Sigmoid colon (tissue), 7 donors: Measurements from ENCODE around the gene CD63. TPM values are rescaled to one million over a fixed set of nuclear protein-coding genes. Genes with fewer than 3 reads are reported as not detected.

Experiments
- DNase-seq: peaks from one replicate; pipeline ENCODE4 v3.0.0-alpha.2; 2019
- H3K27ac ChIP-seq, 4 donors: fragments of 200-600 bp; sonication (generic); one replicate each; pipeline ENCODE4 v1.5.1; 2016 to 2019; ENCODE audit warnings: mild to moderate bottlenecking in 1 of 4
- H3K27me3 ChIP-seq, 3 donors: fragments of 200-600 bp; sonication (generic); one replicate each; pipeline ENCODE4 v1.5.1; 2019; ENCODE audit warnings: mild to moderate bottlenecking in 1 of 3
- H3K36me3 ChIP-seq, 4 donors: fragments of 200-600 bp; sonication (generic); one replicate each; pipeline ENCODE4 v1.5.1; 2016 to 2019
- H3K4me1 ChIP-seq, 4 donors: fragments of 200-600 bp; sonication (generic); one replicate each; pipeline ENCODE4 v1.5.1; 2017 to 2019
- H3K4me3 ChIP-seq, 4 donors: fragments of 200-600 bp; sonication (generic); one replicate each; pipeline ENCODE4 v1.5.1; 2017 to 2019; ENCODE audit warnings: mild to moderate bottlenecking in 2 of 4, moderate library complexity in 1 of 4
- H3K9me3 ChIP-seq, 4 donors: fragments of 200-600 bp in 3 of 4; sonication (generic) in 3 of 4; one replicate each; pipeline versions ENCODE4 v1.5.1 to v1.6.1; 2013 to 2019
- CTCF ChIP-seq, 4 experiments: fragments of 450-650 bp in 3 of 4; fragments of 200-600 bp in 1 of 4; IDR thresholded peaks; one replicate each; pipeline ENCODE4 v1.5.1; 2016 to 2019; ENCODE audit warnings: antibody characterized with exemption in 4 of 4, mild to moderate bottlenecking in 3 of 4, moderate library complexity in 2 of 4
- EP300 ChIP-seq, 4 donors: sonication (generic); formaldehyde crosslinking; IDR thresholded peaks; one replicate each; pipeline ENCODE4 v1.6.1; 2017; ENCODE audit warnings: antibody characterized with exemption in 4 of 4
- POLR2A ChIP-seq, 2 donors: fragments of 450-650 bp; IDR thresholded peaks; one replicate each; pipeline ENCODE4 v1.6.1; 2016; ENCODE audit warnings: antibody characterized with exemption in 2 of 2, mild to moderate bottlenecking in 2 of 2, moderate library complexity in 2 of 2
- POLR2AphosphoS5 ChIP-seq, 4 donors: sonication (generic); formaldehyde crosslinking; IDR thresholded peaks; one replicate each; pipeline ENCODE4 v1.6.1; 2017; ENCODE audit warnings: antibody characterized with exemption in 4 of 4
- WGBS, 2 donors: extraction: QIAGEN DNeasy Blood & Tissue Kit; methylation state at CpG; one replicate each; pipeline ENCODE4 v1.1.7; 2013; 5-methylcytosine and 5-hydroxymethylcytosine counted together
- intact Hi-C: fragments of 100-400 bp; cut with DNase I; formaldehyde crosslinking; loops from one replicate; pipeline ENCODE4 v1.15.1; 2023
- polyA plus RNA-seq, 3 donors: library from polyadenylated mRNA; stranded (reverse); fragments of 200-250 nt; gene quantifications; one replicate each; pipeline ENCODE4 v1.2.3, GENCODE V29; 2013
- total RNA-seq, 4 donors: library from RNA; depleted of rRNA; stranded (reverse); fragments of >200 nt; gene quantifications; one replicate each; pipeline ENCODE4 v1.1.0, GENCODE V29; 2016
- donor health status: healthy with polysubstance abuse.
- donor health status: Bipolar disorder and iron deficiency.
- donor health status: healthy.

The CD63 gene
- total and polyA plus RNA-seq, 7 donors: 450 to 1,058 (median 842) TPM

GRCh38 chr12:55704824-55705718 is 23.7 kb downstream of the CD63 start:
- H3K4me3 ChIP-seq: peak overlapping the region; percentile 75 to 82 (median 78)
- intact Hi-C loops: no loop called here
- DNase-seq: no peak
- H3K9me3 ChIP-seq: no peaks in the 10 kb centered on the region
- H3K27ac ChIP-seq: peak overlapping the region; percentile 94 to 100 (median 98)
- no peaks in the 10 kb centered on the region for H3K27me3 ChIP-seq
- 84 to 85% methylated on average over 9 of the region's 9 CpGs for WGBS, 2 donors
- peaks cover 0 to 17% (median 6%) of the 10 kb centered on the region in 4 donors for H3K36me3 ChIP-seq
- TF ChIP-seq POLR2A (IDR thresholded peaks at IDR 0.05): no peak
- peaks cover 0 to 75% (median 62%) of the 10 kb centered on the region in 4 donors for H3K4me1 ChIP-seq

GRCh38 chr12:55703901-55704761 is 24.7 kb downstream of the CD63 start:
- Histone ChIP-seq H3K36me3 (peaks cover 0 to 26% (median 9%) of the 10 kb centered on the region in 4 donors), H3K4me3 (peak overlapping the region; percentile 75 to 82 (median 78)), H3K4me1 (peaks cover 0 to 65% (median 57%) of the 10 kb centered on the region in 4 donors), H3K9me3 (no peaks in the 10 kb centered on the region), H3K27ac (peak overlapping the region; percentile 94 to 100 (median 98)), H3K27me3 (no peaks in the 10 kb centered on the region)
- peak; percentile 72 for DNase-seq
- whole genome bisulfite sequencing, 2 donors: 82 to 85% methylated on average over 6 of the region's 6 CpGs
- intact Hi-C loops: no loop called here
- peak; percentile 57 to 72 (median 60) for TF ChIP-seq POLR2AphosphoS5 (IDR thresholded peaks at IDR 0.05)
- TF ChIP-seq POLR2A (IDR thresholded peaks at IDR 0.05): no peak
- TF ChIP-seq EP300 (IDR thresholded peaks at IDR 0.05): peak; percentile 32 to 77 (median 66)
- TF ChIP-seq CTCF (IDR thresholded peaks at IDR 0.05): no peak

- WGBS, 2 donors: 65 to 69% methylated on average over 2 of the region's 2 CpGs
- H3K9me3 ChIP-seq: no peaks in the 10 kb centered on the region
- peak in 3 of 4 donors; percentile 17 to 64 (median 61) for TF ChIP-seq EP300 (IDR thresholded peaks at IDR 0.05)
- TF ChIP-seq CTCF (IDR thresholded peaks at IDR 0.05): no peak
- peak in 3 of 4 donors; percentile 48 to 61 (median 58) for TF ChIP-seq POLR2AphosphoS5 (IDR thresholded peaks at IDR 0.05)
- H3K4me1 ChIP-seq: peaks cover 0 to 57% (median 50%) of the 10 kb centered on the region in 4 donors
- peak overlapping the region; percentile 6 to 82 (median 78) for H3K4me3 ChIP-seq
- intact Hi-C loops: no loop called here
- H3K27ac ChIP-seq: peak overlapping the region; percentile 94 to 100 (median 98)
- peak; percentile 92 for DNase-seq
- no peaks in the 10 kb centered on the region for H3K27me3 ChIP-seq
- peaks cover 0 to 35% (median 13%) of the 10 kb centered on the region in 4 donors for H3K36me3 ChIP-seq
Observed at GRCh38 chr12:55703288-55703687, 25.5 kb downstream of the CD63 start.

GRCh38 chr12:55702861-55703260 is 25.9 kb downstream of the CD63 start:
- DNase-seq: no peak
- no peak for TF ChIP-seq EP300 (IDR thresholded peaks at IDR 0.05)
- no peak for TF ChIP-seq CTCF (IDR thresholded peaks at IDR 0.05)
- TF ChIP-seq POLR2AphosphoS5 (IDR thresholded peaks at IDR 0.05): no peak
- TF ChIP-seq POLR2A (IDR thresholded peaks at IDR 0.05): no peak
- Histone ChIP-seq H3K36me3 (peaks cover 0 to 39% (median 15%) of the 10 kb centered on the region in 4 donors), H3K4me3 (peak overlapping the region in 2 of 4 donors; percentile 2 to 75), H3K9me3 (no peaks in the 10 kb centered on the region), H3K4me1 (peaks cover 0 to 54% (median 47%) of the 10 kb centered on the region in 4 donors), H3K27me3 (no peaks in the 10 kb centered on the region), H3K27ac (peak overlapping the region; percentile 94 to 100 (median 98))
- WGBS, 2 donors: 89 to 92% methylated on average over 8 of the region's 8 CpGs
- intact Hi-C loops: no loop called here
